Activated T-helper 1 cell treated with anti-CD3 and anti-CD28 coated beads, Interleukin-2, amount 50 U/mL, for 16 hours (primary cell): Measurements from ENCODE around the gene CACNA1C.

Experiments
- DNase-seq, 2 donors: peaks; one replicate each; pipeline ENCODE4 v3.0.0-alpha.2; 2020; ENCODE audit warnings: low read depth in 1 of 2, low spot score in 1 of 2

Gene CACNA1C

DNA sequence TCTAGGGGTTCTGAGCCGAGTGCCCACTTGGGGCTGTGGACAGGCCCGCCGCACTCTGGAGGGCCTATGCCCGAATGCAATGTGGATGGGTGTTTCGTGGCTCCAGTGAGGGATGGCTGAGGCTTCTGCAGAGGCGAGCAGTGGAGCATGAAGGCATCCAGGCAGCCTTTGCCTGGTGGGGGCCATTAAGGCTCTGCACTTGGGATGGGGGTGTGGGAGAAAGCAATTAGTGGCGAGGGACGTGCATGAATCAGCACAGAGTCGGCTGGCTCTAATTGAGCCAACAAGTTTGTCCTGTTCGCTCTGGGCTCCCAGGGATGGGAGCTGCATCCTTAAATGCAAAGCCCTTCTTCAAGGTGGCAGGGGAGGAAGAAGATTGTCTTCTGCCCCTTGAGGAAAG, 395.1 kb downstream of the CACNA1C start:
- no peak for DNase-seq

DNA sequence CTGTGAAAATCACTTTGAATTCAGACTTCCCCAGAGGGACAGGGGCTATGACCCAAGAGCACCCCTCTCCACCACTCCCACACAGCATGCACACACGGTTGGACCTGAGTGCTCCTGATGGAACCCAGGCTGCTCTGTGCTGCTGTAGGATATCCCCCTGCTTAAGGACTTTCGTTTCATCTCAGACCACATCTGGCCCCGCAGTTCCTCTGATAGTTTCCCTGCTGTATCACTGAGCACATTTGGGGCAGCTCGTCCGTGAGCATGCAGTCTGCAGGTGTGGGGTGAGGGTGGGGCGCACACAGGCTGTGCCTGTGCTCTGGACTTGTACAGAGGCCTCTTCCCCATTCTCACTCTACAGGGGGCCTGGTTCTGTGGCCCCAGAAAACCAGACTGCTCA, 396.8 kb downstream of the CACNA1C start:
- no peak for DNase-seq

DNA sequence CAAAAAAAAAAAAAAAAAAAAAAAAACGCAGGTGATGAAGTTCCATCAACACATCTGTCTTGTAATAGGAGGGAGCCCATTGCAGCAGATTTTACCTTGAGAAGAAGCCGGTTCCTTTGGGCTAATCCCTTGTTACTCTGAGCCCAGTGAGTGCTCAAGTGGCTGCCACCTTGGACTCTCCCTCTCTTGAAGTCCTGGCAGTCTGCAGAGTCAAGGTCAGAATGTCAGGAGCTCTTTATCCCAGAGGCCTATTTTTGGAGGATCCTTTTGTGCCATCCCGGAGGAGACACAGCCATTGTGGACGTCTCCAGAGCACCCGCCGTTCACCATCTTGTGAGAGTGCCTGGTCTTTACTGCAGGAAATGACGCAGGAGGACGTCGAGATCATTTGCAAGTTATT, 397.8 kb downstream of the CACNA1C start:
- DNase-seq = no peak

DNA sequence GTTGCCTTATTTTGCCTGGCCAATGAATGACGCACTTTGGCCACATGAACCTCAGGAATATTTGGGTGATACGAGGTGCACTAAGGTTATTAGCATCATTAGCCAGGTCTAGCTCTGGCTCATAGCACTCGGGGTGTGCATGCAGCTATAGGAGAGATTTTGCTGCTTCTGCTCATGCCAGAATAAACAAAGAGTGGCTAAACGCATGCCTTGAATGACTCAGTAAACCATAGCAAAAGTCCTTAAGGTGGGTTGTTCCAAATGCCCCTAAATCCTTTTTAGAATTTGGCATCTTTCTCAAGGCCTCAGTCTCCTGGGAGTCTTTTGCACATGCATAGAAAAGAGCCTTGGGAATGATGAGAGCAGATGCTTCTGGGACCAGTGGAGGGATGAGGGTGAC, 398.2 kb downstream of the CACNA1C start:
- no peak for DNase-seq

DNA sequence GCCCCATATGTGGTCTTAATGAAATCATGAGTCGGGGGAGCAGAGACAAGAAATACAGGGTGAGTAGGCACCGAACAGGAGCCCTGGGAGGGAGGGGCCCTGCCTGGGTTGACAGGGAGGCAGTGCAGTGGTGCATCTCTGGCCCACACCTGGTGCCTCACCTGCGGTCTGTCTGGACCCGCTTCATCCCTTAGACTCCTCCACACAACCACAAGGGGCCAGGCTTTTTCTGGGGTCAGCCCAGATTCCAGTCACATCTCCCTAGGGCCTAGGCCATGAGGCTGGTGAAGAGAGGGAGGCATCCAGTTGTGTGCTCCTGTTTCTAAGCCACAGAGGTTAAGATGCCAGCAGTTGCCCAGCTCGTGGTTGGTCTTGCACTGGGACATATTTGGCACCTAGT, 398.7 kb downstream of the CACNA1C start:
- no peak for DNase-seq

DNA sequence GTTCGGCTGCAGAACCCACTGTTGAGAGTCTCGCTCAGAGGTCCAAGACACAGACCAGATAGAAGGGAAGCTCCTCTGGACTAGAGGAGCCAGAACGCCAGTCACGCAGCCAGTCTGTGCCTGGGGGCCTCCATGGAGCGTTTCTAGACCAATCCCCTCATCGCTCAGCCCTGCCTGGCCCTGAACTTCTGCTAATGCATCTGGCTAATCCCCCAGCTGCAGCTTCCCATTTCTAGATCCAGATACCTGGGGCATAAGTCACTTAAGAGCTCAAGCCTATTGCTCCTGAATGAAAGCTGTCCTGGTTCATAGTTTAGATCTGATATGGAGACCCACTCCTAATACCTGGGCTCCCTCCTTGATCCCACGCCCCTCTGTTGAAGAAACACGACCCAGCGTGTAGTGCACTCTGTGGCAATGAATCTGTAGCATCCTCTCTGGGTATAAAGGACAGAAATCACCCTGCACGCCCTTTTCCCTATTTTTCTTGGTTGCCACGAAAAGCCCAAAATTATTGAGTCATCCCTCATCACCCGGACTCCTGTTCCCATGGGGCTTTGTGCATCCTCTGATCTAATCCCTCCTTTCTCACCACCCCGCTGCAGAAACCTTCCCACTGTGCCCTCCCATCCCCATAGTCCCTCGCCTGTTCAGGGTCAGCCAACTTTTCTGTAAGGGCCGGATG, 400.4 kb downstream of the CACNA1C start:
- DNase-seq = no peak

DNA sequence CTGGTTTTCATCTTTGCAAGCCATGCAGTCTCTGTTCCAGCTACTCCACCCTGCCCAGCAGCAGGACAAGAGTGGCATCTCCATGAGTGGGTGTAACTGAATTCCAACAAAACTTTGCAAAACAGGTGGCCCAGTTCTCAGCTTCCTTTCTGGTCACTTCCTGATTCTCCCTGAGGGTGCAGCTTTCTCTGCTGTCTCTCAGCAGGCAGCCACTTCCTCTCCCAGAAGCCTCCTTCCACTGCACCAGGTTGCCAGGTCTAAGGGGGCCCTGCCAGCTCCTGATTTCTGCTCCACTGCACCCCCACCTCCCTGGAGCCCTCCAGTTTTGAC, 400.9 kb downstream of the CACNA1C start:
- no peak for DNase-seq

DNA sequence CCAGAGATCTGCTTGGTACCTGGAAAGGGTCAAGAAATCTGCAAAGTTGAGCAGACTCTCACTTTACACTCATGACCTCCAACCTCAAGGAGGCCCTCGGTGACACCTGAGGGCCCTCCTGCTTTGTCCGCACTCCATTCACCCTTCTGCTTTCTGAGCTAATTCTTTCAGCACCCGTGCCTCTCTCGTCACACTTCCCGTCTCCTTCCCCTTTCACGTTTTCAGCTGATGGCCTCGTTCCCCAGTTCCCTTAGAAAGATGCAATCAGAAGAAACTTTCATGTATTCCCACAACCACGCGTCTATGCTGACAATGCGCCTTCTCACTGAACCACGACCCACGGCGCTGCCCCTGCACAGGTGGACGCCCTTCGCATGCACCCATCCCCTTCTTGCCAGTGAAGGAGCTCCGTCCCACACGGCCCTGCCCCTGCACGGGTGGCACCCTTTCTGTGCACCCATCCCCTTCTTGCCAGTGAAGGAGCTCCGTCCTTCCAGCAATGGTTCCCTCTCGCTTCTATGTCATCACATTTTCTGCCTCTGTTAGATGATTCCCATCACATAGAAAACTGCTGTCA, 401.9 kb downstream of the CACNA1C start:
- DNase-seq = no peak

DNA sequence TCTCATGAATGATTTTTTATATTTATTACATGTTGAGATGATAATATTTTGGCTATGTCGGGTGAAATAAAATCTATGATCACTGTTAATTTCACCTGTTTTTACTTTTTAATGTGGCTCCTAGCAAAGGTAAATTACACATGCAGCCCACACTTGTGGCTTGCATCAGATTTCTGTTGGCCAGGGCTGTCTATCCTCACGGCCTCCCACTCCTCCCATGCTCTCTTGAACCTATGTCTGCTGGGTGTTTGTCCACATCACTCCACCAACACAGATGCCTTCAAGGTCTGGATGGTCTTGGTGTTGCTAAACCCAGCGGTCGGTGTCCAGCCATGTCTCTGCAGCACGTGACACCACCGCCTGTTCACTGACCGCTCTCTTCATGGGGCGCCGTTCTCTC, 402.6 kb downstream of the CACNA1C start:
- DNase-seq = no peak

DNA sequence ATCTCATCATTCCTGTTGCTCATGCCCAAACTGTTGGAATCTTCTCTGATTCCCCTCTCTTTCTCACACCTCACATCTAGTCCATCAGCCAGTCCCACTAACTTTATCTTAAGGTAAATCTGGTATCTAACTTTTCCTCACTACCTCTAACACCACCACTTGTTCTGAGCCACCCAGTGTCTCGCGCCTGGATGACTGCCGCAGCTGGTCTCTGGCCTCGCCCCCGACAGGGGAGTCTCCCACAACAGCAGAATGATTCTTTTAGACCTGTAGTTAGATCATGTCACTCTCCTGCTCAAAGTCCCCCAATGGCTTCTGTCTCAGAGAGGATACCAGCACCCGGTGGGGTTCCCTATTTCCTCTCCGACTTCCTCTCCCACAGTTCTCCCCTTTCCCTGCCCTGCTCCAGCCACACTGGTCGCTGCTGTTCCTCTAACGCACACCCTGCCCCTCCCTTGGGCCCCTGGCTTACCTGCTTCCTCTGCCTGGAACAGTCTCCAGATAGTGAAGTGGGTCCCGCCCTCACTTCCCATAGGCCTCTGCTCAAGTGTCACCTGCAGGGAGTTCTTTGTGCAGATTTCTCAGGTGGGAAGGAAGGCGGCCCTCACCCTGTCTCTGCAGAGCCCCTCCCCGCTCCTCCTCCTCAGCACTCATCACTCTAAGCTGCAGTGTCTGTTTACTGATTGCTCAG, 403.5 kb downstream of the CACNA1C start:
- DNase-seq = no peak

DNA sequence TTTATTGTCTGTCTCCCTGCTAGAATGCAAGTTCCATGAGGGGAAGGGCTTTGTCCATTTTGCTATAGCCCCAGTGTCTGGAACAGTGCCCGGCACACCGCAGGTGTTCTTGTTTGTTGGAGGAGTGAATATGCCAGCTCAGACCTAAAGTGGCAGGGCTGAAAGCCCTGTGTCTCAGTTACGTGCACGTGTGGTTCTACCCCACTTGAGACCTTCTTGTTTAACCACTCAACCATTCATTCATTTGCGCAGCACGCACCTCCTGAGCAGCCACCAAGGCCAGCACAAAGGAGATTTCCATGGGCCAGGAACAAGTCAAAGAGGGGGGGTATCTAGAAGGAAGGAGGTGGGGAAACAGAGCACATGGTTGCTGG, 404.0 kb downstream of the CACNA1C start:
- no peak for DNase-seq

DNA sequence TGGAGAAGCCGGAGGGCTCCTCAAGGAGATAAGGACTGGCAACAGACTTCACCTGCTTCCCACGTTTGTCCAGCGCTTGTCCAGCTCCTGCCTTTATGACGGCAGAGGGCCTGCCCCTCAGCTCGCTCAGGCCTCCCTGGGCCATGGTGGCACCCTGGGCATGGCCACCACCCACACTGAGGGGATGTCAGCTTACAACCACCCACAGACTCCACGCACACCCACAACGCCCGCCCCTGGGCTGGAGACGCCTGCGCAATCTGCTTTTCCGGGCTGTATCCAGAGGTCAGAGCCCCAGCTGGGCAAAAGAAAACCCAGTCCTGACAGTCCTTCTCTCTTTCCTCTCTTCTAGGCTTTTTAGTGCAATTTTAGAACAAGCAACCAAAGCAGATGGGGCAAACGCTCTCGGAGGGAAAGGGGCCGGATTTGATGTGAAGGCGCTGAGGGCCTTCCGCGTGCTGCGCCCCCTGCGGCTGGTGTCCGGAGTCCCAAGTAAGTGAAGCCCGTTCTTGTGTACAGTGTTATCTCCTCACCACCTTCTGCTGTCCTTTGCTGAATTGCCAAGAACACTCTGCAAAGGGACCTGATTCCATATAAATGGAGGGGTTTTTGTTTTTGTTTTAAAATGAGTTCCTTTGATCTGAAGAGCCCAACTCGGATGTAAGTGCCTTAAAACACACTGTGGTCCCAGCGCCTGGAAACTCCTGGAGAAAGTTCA, 404.6 kb downstream of the CACNA1C start:
- DNase-seq = no peak

DNA sequence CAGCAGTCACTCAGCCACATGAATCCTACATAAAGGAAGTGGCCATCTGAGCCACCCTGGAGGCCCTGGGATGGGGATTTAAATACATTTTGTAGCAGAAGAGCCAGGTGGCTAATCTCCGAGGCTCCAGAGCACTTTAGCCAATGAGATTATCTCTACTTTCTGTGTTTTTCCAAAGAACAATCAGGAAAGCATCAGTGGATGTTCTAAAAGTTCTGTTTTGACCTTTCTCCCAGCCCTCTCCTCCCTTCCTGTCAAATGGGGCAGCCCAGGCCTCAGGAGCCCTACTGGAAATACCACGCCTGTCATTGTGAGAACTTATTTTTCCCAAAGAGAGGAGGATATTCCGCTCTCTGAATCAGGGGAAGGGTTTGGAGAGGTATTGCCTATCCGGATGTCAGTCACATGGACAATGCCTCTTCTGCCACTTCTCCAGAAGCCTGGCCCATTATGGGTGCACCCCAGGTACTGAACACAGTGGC, 405.2 kb downstream of the CACNA1C start:
- DNase-seq = no peak

DNA sequence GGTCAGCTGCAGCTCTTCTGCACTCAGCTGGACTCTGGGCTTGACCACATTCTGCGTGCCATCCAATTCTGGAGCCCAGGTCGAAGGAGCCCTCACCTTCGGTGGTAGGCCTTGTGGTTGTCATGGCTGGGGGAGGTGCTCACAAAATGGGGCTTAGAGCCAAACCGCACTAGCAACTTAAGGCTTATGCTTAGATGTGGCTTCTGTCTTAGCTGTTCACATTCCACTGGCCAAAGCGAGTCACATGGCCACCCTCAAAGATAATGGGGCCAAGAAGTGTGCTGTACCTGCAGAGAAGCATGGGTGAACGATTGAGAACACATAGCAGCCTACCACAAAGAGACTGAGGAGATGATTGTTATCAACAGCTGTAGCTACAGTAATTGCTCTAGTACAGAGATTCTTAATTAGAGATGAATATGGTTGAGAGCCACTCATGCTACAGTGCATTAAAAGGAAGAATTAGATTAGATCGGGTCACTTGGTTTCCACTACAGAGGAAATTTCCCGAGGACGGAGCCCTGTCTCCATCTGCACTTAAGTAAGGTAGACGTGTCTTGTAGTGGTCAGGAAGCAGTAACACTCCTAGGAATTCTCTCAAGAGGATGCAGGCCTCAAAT, 407.4 kb downstream of the CACNA1C start:
- no peak for DNase-seq

DNA sequence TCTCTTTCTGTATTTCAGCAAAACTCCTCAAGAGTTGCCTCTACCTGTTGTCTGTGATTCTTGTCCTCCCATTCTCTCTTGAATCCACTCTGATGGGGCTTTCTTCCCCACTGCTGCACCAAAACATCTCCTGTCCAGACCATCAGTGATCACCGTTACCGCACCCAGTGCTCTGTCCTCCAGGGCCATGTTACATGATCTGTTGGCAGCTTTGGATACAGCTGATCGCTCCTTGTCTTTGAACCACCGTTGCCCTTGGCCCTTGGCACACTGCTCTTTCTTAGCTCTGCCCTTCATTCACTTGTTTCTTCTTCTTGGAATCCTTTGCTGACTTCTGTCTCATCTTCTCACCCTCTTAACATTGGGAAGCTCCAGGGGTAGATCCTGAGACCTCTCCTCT, 408.3 kb downstream of the CACNA1C start:
- DNase-seq = no peak

DNA sequence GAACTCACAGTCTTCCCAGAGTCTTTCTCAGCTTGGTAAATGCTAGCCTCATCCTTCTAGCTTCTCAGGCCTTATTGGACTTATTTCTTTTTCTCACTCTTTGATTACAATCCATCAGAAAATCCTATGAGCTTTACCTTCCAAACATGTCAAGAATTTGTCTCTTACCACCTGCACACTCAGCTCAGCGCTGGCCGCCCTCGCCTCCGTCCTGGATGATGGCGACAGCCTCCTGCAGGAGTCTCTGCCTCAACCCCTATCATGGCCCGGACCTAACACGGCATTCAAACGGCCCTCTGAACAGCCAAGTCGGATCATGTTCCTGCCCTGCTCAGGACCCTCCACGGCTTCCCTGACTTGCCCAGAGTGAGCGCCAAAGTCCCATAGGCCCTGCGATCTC, 408.9 kb downstream of the CACNA1C start:
- no peak for DNase-seq

DNA sequence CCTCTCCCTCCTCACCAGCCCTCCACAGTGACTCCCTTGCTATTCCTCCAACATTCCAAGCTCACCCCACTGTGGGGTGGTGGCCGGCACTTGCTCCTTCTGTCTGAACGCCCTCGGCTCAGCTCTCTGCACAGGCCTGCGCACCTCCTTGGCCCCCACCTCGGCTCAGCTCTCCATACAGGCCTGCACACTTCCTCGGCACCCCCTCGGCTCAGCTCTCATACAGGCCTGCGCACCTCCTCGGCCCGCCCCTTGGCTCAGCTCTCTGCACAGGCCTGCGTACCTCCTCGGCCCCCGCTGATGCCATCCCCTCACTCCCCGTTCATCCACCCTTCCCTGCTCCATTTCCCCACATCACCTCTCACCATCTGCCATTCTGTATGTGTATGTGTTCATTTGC, 409.3 kb downstream of the CACNA1C start:
- no peak for DNase-seq

DNA sequence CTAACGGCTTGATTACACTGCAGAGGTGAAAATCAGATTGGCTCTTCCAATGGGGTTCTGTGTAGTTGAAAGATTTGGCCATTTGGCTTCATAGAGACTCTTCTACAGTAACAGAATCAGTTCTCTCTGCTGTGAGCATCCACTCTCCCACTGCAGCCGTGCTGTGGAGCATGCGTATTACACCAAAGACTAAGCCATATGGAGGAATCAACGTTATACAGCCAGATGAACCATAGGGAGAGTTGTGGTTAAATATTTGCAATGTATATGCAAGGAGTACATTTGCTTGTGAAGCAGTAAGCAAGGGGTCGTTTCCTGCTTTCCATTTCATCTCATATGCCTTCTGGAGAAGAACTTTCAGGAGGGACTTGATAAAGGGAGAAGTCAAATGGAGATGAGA, 410.9 kb downstream of the CACNA1C start:
- no peak for DNase-seq

DNA sequence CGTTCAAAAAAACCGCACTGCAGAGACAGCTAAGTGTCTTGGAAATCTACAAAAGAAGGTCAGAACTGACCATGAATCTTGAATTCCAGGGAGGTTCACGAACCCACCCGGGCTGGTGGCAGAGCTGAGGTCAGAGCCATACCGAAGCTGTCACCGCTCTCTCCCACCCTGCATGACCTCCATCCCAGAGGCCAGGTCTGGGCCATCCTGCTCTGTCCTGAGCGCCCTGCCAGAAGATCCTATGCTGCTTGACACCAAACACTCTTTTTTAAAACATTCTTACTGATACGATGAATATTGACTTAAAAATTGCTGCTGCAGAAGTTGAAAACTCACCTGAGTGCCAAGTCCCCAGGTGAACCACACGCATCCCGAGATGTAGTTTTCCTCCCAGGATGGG, 412.9 kb downstream of the CACNA1C start:
- no peak for DNase-seq

DNA sequence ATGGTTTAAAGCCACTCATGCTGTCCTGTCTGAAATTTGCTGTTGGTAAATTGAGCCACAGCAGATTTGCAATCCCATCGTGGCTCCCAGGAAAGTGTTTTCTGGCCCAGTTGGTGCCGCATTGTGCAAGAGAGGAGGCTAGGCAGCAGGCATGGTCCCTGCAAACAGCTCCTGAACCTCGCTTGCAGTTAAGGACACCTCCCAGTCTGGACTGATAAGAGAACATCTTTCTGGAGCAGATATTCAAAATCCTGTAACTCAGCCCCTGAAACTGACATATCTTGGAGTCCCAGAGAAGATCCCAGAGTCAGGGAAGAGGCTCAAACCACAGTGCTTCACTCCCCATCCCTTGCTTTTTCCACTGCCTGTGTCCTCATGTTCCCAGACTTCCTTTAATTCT, 413.4 kb downstream of the CACNA1C start:
- no peak for DNase-seq

DNA sequence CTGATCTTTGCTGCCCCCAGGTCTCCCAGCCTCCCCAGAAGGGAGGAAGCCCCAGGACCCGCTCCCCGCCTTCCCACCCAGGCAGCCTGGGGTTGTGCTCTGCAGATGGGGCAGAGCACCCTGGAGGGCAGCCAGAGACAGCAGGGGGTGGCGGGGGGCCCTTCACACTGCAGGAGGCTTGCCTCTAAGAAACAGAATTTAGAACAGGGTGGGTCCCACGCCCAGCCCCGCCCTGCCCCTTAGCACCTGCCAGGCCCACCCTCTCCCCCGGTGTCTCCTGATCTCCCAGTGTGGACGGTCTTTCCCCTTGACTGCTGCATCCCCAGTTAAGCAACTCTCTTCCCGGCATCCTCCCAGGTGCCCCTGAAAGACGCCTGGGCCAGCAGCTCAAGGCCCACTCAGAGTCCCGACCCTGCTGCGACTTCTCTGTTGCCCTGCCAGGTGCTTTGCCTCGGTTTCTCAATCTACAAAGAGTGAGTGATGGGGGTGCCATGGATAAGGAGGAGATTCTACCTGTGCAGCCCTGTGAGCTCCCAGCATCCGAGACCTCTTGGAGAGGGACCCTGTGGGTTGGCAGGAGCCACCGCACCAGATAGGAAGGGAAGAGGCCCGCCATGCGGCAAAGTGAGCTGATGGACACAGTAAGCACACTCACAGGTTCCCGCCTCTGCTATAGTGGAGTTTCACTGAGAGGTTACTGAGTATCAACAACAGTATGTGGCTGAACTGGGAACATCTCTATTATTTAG, 414.8 kb downstream of the CACNA1C start:
- DNase-seq = no peak
